Measurements from ENCODE around the gene KMT5C.
"Not testable (repeated sequence)": the region's sequence is repeated elsewhere in the genome, so short reads cannot be mapped to it uniquely, and the experiment has no call there.

KMT5C gene

DNA sequence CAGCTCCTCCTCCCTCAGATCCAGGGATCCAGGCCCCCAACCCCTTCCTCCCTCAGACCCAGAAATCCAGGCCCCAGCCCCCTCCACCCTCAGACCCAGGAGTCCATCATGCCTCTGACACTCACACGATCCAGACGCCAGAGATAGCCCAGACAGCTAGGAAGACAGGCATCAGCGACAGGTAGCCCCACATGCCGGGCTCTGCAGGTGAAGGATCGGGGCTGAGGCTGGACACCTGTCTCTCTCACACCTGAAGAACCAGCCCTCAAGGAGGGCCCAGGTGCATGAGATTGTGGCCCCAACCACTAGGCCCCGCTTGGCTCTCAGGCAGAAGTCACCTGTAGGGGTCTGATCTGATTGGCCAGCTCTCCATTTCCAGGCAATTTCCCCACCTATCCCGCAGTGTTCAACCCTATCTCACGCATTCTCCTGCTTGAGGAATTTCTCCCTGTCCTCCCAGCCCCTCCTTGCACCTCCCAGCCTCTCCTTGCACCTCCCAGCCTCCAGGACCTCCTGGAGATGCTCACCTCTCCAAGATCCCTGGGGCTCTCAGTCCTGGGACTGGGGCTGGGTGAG is 18.7 kb upstream of the KMT5C start:
- no peak for DNase-seq

DNA sequence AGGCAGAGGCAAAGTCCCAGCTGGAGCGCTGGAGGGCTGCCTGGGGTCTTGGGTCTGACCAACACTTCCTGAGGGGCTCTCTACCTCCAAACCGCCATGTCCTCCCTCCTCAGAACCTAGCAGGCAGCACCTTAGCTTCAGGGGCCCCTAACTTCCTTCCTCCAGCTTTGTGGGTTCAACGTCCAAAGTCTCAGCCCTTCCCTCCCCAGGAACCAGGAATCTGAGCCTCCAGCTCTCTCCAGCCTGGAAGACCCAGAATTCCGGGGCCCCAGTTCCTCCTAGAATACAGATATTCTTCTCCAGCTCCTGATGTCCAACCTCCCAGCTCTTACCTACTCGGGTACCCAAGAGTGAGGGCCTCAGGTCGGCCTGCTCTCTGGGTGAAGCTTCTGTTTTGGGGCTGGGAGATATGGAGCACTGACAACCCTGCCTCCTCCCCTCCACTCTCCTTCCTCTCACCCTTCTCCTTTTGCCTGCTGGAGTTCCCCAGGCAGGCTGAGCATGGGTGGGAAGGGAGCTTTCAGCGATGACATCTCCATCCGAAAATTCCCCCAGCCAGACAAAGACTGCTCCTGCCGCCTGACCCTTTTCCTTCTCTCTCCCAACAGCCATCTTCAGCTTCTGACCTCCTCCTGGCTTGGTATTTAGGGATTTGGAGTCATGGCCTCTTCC is 18.1 kb upstream of the KMT5C start:
- no peak for DNase-seq

DNA sequence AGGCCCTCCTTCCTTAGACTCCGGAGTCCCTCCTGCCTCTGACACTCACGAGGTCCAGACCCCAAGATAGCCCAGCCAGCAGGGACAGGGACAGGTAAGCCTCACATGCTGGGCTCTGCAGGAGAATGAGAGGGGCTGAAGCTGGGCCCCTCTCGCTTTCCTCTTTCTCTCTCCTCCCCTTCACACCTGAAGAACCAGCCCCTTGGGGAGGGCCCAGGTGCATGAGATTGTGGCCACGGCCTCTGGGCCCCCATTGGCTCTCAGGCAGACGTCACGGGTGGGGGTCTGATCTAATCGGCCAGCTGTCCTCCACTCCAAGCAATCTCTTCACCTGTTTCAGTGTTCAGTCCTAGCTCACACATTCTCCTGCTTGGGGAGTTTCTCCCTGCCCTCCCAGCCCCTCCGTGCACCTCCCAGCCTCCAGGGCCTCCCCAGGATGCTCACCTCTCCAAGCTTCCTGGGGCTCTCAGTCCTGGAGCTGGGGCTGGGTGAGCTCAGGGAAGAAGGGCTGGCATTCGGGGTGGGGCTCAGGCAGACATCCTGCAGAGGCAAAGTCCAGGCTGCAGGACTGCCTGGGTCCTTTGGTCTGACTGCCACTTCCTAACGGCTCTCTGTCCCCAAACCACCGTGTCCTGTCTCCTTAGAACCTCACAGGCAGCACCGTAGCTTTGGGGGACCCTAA is 17.3 kb upstream of the KMT5C start:
- no peak for DNase-seq

DNA sequence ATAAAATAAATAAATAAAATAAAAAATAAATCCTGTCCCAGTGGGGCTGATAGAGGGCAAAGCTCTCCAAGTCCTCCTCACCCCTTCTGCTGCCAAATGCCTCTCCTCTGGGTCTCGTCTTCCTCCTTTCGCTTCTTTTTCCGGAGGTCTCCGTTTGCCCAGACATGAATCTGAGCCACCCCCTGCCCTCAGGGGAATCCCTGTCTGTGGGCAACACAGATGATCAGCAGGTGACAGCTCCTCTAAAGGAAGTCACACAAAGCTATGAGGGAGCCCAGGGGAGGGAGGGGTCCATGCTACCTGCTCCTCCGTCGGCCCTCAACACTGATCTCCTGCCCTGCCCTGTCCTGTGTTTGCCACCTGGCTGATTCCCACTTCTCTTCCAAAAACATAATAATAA is 15.0 kb upstream of the KMT5C start:
- DNase-seq, result no peak

DNA sequence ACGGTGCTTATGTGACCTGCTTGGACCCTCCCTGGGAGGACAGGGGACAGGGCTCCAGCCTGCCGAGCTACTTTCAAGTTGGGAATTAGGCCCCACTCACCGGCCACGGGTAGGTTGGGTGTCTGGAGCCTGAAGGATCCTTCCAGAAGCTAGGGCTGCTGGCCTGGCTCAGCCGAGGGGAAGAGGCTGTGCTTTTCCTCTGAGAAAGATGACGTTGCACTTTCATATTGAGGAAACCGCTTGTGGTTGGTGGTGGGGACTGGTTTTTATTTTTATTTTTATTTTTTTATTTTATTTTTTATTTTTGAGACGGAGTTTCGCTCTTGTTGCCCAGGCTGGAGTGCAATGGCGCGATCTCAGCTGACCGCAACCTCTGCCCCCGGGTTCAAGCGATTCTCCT is 14.5 kb upstream of the KMT5C start, which contains the start of gene TMEM150B:
Gene TMEM150B, minus strand, starts transcription at position 170 of the 400 bp plus-strand sequence. CDS start 4,305 bp downstream, outside the sequence.
- no peak for DNase-seq

DNA sequence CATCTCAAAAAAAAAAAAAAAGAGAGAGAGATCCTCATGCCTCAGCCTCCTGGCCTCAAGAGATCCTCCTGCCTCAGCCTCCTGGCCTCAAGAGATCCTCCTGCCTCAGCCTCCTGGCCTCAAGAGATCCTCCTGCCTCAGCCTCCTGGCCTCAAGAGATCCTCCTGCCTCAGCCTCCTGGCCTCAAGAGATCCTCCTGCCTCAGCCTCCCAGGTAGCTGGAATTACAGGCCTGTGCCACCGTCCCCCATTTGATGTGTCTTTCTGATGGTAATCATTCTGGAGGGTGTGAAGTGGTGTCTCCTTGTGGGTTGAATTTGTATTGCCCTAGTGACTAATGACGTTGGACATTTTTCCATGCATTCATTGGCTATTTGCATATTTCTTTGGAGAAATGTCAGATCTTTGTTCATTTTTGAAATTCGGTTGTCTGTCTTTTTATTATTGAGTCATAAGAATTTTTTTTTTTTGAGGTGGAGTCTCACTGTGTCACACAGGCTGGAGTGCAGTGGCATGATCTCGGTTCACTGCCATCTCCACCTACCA is 10.8 kb upstream of the KMT5C start:
- DNase-seq, result not testable (repeated sequence)

DNA sequence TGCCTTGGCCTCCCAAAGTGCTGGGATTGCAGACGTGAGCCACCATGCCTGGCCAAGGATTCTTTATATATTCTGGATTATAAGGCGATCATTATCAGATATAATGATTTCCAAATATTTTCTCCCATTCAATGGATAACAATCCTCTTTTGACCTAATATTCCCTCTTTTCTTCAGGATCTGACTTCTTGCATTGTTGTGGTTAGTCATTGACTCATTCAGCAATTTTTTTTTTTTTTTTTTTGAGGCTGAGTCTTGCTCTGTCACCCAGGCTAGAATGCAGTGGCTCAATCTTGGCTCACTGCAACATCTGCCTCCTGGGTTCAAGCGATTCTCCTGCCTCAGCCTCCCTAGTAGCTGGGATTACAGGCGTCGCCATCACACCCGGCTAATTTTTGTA is 9.9 kb upstream of the KMT5C start:
- DNase-seq, result not testable (repeated sequence)

DNA sequence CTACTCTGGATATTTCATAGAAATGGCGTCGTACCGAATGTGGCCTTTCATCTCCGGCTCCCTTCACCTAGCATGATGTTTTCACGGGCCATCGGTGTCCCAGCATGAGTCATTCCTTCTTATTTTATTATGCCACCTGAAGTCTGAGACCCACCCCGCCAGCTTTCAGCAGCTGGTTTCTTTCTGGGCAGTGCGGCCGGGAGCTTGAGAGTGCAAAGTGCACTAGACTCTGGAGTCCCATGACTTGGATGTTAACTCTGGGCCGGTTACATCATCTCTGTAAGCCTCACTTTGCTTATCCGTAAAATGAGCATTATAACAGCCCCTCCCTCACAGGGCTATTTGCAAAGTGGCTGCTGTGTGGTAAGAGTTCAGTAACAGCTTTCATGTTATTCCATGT is 5.8 kb upstream of the KMT5C start:
- DNase-seq, result no peak

DNA sequence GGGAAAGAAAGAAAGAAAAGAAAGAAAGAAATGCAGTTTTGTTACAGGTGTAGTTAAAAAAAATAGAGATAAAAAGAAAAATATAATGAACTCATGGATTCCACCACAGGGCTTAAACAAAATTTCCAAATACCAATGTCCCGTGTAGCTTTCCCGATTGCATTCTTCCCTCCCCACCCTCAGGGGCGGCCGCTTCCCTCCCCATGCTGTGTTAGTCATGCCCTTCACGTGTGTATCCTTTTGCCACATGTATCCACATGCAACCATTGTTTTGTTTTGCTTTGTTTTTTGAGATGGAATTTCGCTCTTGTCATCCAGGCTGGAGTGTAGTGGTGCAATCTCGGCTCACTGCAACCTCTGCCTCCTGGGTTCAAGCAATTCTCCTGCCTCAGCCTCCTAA is 3.6 kb upstream of the KMT5C start:
- no peak for DNase-seq

DNA sequence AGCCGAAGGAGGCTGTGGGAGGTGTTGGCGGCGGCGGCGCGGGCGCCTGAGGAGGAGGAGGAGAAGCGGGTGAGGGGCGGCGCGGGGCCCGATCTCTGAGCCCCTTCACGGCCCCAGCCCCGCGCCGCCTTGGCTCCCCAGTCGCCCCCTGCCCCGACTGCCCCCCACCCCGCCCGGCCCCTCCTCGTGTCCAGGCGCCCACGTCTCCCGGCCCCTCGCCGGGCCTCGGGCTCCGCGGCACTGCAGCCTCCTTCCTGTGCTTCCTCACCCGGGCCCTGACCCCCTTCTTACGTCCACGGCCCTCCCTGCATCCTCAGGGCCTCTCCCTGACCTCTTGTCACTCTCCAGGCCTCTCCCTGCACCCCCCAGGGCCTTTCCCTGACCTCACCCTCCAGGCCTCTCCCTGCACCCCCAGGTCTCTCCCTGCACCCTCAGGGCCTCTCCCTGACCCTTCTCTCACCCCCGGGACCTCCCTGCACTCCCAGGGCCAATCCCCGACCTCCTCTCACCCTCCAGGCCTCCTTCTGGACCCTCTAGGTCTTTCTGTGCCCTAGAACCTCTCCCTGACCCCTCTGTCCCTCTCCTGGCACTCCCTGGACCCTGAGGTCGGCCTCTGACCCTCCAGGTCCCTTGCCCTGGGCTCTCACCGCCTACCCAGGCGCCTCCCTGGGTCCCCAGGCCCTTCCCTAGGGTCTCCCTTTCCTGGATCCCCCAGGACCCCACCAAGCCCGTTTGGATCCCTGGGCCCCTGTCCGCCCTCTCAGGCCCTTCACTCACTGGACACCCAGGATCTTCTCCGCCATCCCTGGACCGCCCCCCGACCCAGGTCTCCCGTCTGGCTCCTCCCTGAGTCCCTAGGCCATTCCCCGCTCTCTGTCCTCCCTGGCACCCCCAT is 460 bp downstream of the KMT5C start:
- DNase-seq, result no peak

DNA sequence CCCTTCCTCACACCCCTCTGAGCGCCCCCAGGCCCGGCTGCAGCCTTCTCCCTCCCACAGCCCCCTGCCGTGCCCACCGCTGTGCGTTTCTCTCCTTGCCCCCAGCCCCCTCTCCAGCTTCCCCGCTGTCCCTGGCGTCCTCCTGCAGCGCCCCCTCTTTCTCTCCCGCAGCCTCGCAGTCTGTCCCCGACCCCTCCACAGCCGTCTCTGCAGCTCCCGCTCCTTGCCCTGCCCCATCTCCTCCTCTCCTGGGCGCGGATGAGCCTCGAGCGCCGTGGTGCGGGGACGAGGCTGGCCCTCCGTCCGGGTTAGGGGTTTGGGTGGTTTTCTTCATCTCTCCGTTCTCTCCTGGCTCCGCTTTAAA is 1.1 kb downstream of the KMT5C start:
- DNase-seq, result no peak

DNA sequence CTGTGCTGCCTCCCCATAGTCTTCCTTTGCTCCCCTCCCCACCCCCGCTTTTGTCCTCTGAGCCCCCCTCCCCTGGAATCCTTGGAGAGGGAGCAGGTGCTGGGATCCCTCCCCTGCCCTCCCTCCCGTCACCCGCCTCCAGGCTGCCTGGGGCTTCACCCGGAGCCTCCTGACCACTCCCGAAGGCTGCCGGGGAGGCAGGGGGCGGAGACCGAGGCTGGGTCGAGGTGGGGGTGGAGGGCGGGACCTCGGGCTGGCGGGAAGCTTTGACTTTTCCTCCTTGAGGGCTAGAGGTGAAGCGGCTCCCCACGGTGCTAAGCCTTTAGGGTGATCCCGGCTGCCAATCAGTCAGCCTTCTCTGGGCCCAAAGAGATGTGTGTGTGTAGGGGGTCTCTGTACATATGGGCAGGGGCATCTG is 1.5 kb downstream of the KMT5C start:
- DNase-seq, result no peak

DNA sequence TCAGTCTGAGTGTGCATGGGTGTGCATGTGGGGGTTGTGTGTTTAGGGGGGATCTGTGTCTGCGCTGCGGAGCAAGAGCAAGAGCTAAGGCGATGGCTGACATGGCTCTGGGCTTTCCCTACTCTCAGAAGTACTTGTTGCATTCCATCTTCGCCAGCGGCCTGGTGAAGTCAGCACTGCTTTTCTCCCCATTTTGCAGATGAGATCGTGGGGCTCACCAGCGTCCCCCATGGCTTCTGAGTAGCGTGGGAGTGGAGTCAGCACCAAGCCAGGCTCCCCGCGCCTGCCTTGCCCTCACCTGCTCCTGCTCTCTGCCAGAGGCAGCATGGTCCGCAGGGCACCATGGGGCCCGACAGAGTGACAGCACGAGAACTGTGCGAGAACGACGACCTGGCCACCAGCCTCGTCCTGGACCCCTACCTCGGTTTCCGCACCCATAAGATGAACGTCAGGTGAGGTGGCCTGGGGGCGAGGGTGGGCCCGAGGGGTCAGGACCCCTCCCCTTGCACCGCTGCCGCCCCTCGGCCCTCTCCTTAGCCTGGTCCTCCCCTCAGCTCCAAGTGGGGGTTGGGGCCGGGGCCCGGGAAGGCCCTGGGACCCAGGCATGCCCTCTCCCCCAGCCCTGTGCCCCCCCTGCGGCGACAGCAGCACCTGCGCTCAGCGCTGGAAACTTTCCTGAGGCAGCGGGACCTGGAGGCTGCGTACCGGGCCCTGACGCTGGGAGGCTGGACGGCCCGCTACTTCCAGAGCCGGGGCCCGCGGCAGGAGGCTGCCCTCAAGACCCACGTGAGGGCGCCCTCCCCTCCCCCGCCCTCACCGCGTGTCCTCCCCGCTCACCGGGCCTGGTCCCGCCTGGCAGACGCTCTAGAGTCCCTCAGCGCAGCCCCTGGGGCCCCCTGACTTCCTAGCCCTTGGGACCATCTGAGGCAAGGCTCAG is 2.2 kb downstream of the KMT5C start:
- DNase-seq, result no peak

DNA sequence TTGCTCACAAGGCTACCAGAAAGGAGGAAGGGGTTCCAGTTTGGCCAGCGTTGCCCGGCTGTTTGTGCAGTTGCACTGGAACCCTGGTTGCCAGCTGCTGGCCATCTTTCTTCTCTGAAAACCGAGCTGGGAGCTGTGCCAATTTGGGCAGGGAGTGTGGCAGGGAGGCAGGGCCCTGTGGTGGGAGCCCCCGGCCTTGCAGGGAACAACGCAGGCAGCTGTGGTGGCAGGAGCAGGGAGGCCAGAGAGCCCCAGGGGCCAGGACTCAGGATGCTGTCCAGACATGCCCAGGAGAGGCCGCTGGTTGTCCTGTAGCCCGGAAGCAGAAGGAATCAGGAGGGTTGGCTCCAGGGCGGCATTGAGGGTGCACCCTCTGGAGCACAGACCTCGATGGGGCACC is 4.8 kb downstream of the KMT5C start:
- DNase-seq, result no peak

DNA sequence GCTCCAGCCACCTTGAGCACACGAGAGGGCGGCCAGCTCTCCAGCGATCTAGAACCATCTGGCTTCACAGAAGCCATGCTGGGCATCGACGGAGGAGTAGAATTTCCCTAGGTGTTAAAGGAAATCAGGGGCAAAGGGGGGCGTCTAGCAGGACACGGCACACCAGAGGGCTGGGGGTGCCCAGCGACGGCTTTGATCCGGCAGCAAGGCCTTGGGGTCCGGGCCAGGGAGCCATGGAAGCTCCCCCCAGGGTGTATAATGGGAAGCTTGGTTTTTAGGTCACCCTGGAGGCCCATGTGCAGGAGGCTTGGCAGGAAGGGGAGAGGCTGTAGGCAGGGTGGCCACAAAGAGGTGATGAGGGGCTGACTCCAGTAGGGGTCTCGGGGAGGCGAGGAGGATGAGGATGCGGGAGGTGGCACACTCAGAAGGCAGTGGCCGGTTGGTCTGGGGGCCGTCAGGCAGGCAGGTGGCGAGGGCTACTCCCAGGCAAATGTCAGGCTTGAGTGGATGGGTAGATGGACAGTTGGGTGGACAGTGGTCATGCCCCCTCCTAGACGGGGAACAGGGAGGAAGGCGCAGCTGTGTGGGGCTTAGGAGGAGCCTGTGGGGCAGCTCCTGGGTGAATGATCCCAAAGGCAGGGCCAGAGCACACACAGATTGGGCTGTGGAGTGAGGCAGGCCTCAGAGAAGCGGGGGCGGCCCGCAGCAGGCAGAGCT is 5.6 kb downstream of the KMT5C start:
- DNase-seq, result no peak

DNA sequence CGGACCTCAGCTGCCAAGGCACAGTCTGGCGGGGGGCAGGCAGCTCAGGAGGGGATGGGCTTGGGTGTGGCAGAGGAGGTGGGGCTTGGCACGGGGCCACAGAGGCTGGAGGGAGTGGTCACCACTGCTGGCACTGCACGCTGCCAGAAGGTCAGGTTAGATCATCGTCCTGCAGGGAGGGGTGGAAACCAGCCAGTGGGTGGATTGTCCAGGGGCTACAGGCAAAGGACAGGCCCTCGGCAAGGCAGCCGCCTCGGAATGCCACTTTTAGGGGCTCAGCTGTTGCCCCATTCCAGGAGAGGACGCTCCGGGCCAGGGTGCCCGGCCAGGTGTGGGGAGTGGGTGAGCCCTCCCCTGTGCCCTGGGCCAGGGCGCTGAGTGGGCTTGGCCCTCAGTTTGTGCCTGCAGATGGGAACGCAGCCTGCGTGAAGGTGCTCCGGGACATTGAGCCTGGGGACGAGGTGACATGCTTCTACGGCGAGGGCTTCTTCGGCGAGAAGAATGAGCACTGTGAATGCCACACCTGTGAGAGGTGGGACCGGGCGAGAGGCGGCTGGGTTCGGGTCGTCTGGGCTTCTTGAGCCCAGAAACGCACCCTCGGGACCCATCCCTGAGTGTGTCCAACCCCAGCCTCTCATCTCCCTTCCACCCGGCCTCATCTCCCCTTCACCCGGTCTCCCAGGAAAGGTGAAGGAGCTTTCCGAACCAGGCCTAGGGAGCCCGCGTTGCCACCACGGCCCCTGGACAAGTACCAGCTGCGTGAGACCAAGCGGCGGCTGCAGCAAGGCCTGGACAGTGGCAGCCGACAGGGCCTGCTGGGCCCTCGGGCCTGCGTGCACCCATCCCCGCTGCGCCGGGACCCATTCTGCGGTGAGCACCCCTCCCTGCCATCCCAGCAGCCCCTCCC is 6.4 kb downstream of the KMT5C start:
- no peak for DNase-seq

DNA sequence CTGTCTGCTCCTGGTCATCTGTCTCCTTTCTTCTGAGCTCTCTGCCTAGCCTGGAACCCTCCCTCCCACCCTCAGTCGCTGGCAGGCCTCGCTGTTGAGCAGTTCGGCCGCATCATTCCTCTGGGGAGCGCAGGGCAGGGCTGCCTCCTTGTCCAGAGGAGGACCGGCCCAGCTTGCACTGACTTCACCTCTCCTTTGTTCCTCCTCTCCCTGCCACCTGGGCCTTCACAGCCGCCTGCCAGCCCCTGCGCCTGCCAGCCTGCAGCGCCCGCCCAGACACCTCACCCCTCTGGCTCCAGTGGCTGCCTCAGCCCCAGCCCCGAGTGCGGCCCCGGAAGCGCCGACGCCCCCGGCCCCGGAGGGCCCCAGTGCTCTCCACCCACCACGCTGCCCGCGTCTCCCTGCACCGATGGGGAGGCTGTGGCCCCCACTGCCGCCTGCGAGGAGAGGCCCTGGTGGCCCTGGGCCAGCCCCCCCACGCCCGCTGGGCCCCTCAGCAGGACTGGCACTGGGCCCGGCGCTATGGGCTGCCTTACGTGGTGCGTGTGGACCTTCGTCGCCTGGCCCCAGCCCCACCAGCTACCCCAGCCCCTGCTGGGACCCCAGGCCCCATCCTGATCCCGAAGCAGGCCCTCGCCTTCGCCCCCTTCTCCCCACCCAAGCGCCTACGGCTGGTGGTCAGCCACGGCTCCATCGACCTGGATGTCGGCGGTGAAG is 7.2 kb downstream of the KMT5C start:
- DNase-seq, result no peak

DNA sequence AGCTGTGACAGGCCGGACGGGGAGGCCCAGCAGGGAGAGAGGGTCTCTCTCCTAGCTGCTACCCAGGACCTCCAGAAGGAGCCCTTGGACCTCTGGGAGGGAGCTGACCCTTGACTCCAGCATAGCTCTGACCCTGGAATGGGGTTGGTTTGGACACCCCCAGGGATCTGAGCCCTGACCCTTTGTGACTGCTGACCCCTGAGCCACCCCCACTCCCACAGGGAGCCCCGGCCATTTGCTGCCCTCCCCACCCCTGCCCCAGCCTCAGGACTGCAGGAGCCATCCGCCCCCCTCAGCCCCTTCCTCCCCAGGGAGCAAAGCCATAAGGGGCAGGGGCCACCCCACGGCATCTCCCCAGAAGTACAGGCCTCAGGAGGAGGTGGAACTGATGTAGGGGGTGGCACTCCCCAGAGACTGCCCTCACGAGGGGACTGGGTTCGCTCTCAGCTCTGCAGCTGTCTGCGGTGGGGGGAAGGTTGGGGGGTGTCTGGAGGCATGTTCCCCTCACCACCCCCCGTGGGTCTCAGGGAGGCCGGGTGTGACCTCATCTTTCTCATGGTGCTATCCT is 7.8 kb downstream of the KMT5C start:
- DNase-seq, result no peak
